HG03280 (cell line): ENCODE data around the gene PCDHB16.
"Not testable (repeated sequence)": the region's sequence is repeated elsewhere in the genome, so short reads cannot be mapped to it uniquely, and the experiment has no call there.

ENCODE experiments used
- ATAC-seq: cut with Tn5 transposase; IDR thresholded peaks from one replicate; pipeline ENCODE4 v1.9.1; 2021; ENCODE audit warnings: mild to moderate bottlenecking, moderate library complexity; ENCODE audit not compliant: unreplicated experiment

PCDHB16 gene

GRCh38 chr5:141224844-141225243, 42.7 kb downstream of the PCDHB16 start:
- not testable (repeated sequence) for ATAC-seq

- ATAC-seq: not testable (repeated sequence)
These were observed 43.2 kb downstream of the PCDHB16 start for GRCh38 chr5:141225421-141225820.

- no peak for ATAC-seq
These were observed 52.0 kb downstream of the PCDHB16 start for GRCh38 chr5:141234109-141234667.
